Activated gamma-delta T cell treated with anti-CD3 and anti-CD28 coated beads, Interleukin-2, amount 50 U/mL, for 16 hours (primary cell): ENCODE data around the gene ACSL6.

Experiments used
- DNase-seq: peaks from one replicate; pipeline ENCODE4 v3.0.0-alpha.2; 2020; ENCODE audit warnings: low read depth

Gene ACSL6

GRCh38 chr5:131979816-131980215, 31.6 kb downstream of the ACSL6 start:
- DNase-seq: no peak

GRCh38 chr5:131977212-131977604, 34.2 kb downstream of the ACSL6 start:
- no peak for DNase-seq

- DNase-seq: no peak
Measured at GRCh38 chr5:131976414-131977211, 34.8 kb downstream of the ACSL6 start.

GRCh38 chr5:131974956-131975726, 36.3 kb downstream of the ACSL6 start:
- DNase-seq: no peak

GRCh38 chr5:131974622-131974955, 36.9 kb downstream of the ACSL6 start:
- no peak for DNase-seq

- DNase-seq: no peak
Measured at GRCh38 chr5:131974016-131974415, 37.4 kb downstream of the ACSL6 start.

- DNase-seq: no peak
Measured at GRCh38 chr5:131973089-131973712, 38.3 kb downstream of the ACSL6 start.

- no peak for DNase-seq
Measured at GRCh38 chr5:131968396-131968954, 43.0 kb downstream of the ACSL6 start.

- DNase-seq: no peak
Measured at GRCh38 chr5:131966551-131966950, 44.9 kb downstream of the ACSL6 start.

- no peak for DNase-seq
Measured at GRCh38 chr5:131965826-131966415, 45.5 kb downstream of the ACSL6 start.

GRCh38 chr5:131959906-131960305, 51.6 kb downstream of the ACSL6 start:
- DNase-seq: no peak

- DNase-seq: no peak
Measured at GRCh38 chr5:131959136-131959535, 52.3 kb downstream of the ACSL6 start.

- DNase-seq: no peak
Measured at GRCh38 chr5:131957721-131958441, 53.6 kb downstream of the ACSL6 start.

- no peak for DNase-seq
Measured at GRCh38 chr5:131953969-131954368, 57.5 kb downstream of the ACSL6 start.

GRCh38 chr5:131952301-131952857, 59.1 kb downstream of the ACSL6 start:
- no peak for DNase-seq

- no peak for DNase-seq
Measured at GRCh38 chr5:131950706-131951105, 60.8 kb downstream of the ACSL6 start.

- DNase-seq: no peak
Measured at GRCh38 chr5:131947445-131947844, 64.0 kb downstream of the ACSL6 start.

GRCh38 chr5:131945551-131946168, 65.8 kb downstream of the ACSL6 start, which contains the start of gene MEIKIN:
Gene MEIKIN, minus strand, starts transcription at chr5:131945663. Its CDS starts 158 bp downstream, at chr5:131945505.
- DNase-seq: no peak

GRCh38 chr5:131944702-131945550, 66.5 kb downstream of the ACSL6 start:
- no peak for DNase-seq

GRCh38 chr5:131943916-131944315, 67.5 kb downstream of the ACSL6 start:
- DNase-seq: no peak
